ENCODE results near the gene RNFT2.
"Not testable (repeated sequence)": the region's sequence is repeated elsewhere in the genome, so short reads cannot be mapped to it uniquely, and the experiment has no call there.

The RNFT2 gene

DNA sequence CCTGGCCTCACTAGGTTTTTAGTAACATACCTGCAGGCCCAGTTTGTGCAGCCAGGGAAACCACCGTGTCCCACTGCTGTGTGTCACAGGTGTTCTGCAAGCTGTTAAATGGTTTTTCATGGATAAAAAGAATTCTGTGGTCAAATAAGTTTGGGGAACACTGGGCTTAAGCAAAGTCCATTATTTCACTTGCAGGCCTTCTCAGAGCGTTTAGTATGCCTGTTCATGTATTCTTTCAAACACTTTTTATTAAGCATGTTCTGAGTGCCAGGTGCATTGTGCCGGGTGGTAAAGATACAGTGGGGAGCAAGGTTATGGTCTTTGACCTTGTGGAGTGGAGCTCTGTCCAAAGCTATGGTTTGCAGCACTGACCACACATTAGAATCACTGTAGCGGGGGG lies 7.4 kb downstream of the RNFT2 start:
- no peak for DNase-seq

DNA sequence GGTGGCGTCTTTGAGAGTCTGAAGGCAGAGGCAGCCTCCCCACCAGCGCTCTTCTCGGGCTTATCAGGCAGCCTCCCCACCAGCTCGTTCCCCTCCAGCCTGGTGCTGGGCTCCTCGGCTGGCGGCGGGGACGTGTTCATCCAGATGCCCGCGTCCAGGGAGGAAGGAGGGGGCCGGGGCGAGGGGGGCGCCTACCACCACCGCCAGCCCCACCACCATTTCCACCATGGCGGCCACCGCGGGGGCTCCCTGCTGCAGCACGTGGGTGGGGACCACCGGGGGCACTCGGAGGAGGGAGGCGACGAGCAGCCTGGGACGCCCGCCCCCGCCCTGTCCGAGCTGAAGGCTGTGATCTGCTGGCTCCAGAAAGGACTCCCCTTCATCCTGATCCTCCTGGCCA lies 11.8 kb downstream of the RNFT2 start:
- DNase-seq, result no peak

DNA sequence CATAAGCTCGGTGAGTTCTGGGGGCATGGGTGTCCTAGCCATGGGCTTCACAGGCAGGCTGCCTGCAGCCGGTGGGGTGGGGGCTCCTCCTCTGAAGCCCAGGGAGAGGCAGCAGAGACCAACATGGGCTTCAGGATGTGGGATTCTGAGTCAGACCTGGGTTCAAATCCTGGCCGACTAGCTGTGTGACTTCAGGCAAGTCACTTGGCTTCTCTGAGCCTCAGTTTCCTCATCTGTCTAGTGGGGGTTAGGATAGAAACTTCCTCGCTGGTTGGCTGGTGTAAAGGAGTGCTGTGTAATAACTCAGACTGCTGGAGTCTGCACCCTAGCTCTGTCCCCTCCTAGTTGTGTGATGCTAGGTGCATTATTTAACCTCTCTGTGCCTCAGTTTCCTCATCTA lies 12.2 kb downstream of the RNFT2 start:
- DNase-seq, result no peak

DNA sequence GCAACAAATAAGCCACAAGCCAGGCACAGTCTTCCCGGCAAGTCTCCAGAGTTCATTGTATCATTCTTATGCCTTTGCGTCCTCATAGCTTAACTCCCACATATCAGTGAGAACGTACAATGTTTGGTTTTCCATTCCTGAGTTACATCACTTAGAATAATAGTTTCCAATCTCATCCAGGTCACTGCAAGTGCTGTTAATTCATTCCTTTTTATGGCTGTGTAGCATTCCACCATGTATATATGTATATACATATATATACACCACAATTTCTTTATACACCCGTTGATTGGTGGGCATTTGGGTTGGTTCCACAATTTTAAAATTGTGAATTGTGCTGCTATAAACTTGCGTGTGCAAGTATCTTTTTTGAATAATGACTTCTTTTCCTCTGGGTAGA lies 16.0 kb downstream of the RNFT2 start:
- DNase-seq, result not testable (repeated sequence)

DNA sequence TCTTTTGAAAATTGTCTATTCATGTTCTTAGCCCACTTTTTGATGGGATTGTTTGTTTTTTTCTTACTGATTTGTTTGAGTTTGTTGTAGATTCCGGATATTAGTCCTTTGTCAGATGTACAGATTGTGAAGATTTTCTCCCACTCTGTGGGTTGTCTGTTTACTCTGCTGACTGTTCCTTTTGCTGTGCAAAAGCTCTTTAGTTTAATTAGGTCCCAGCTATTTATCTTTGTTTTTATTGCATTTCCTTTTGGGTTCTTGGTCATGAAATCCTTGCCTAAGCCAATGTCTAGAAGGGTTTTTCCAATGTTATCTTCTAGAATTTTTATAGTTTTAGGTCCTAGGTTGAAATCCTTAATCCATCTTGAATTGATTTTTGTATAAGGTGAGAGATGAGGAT lies 16.7 kb downstream of the RNFT2 start:
- DNase-seq, result not testable (repeated sequence)

DNA sequence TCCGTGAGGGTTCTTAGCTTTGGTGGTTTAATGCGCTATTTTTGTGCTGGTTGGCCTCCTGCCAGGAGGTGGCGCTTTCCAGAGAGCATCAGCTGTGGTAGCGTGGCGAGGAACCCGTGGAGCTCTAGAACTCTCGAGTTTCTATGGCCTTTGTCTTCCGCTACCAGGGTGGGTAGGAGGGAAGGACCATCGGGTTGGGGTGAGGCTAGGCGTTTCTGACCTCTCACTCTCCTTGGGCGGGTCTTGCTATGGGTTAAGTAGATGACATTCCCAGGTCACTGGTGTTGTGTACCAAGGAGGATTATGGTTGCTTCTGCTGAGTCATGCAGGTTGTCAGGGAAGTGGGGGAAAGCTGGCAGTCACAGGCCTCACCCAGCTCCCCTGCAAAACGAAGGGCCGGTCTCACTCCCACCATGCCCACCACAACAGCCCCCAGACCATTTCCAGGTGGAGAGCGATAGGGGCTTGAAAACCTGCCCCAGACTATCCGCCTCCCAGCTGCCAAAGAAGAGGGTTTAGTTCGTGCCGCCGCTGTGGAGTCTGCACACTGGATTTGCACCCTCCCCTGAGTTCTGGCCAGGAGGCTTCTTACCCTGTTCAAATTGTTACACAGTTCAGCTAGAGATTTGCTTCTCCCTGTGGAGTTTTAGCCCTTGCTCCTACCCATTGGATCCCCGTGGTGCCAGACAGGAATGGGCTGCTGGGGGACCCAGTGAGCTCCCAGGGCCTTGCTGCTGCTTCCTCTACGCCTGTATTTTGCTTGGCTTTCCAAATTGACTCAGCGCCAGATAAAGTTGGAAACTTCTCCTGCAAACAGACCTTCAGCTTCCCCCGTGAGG lies 21.9 kb downstream of the RNFT2 start:
- DNase-seq, result peak; percentile 26 to 45

DNA sequence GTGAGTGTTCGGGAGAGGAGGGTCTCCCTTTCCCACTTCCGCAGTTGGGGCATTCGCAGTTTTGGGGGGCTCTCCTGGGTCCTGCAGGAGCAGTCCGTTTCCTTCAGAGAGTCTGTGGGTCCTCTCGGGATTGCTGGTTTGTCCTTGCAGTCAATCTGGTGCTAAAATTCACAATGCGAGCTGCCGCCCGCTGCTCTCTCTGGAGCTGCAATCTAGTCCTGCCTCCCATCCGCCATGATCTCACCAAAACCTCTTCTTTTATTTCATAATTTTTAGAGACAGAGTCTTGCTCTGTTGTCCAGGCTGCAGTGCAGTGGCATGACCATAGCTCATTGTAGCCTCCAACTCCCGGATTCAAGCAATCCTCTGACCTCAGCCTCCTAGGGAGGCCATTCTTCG lies 22.5 kb downstream of the RNFT2 start:
- no peak for DNase-seq

DNA sequence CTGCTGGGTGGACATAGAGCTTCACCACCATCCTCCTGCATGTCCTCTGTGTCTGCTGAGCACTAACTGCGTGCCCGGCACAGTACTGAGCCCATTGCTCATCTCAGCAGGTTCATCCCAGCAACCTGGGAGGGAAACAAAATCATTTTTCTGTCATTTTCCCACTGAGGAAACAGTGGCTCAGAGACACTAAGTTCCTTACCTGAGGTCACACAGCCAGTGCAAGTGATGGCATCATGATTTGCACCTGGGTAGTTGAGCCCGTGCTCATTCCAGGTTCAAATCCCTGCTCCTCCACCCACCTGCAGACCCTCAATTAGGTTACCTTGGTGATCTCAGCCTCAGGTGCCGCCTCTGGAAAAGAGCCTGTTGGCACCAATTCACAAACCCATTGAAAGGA lies 23.4 kb downstream of the RNFT2 start:
- no peak for DNase-seq

DNA sequence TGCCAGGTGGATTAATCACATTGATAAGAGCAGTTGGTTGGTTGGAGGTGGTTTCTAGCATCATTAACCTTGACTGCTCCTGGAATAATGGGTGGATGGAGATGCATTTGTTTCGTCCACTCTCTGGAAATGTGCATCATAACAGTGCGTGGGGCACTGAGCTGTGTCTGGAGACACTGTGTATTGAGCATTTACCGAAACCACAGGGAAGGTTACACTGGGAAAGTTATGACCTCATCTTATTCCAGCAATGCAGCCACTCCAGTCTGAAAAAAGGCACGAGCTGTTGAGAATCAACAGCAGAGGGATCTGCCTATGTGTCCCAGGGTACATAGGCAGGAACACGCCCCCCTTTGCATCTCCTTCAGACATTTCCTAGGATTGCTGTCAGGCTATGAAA lies 27.2 kb downstream of the RNFT2 start:
- no peak for DNase-seq

DNA sequence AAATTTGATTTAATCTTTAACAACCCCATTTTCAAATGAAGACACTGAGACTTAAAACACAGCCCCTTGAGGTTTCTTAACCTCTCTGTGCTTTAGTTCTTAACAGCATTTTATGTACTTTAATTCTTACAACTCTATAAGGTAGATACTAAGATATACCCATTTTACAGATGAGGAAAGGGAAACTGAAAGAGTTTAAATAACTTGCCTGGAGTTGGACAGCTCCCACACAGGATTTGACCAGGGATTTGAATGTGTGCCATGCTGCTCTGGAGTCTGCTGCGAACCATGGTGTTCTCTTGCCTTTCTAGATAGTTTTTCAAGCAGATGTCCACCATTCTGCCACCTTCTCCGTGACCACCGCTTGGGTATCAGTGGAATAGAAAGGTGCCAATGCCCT lies 28.2 kb downstream of the RNFT2 start:
- no peak for DNase-seq

DNA sequence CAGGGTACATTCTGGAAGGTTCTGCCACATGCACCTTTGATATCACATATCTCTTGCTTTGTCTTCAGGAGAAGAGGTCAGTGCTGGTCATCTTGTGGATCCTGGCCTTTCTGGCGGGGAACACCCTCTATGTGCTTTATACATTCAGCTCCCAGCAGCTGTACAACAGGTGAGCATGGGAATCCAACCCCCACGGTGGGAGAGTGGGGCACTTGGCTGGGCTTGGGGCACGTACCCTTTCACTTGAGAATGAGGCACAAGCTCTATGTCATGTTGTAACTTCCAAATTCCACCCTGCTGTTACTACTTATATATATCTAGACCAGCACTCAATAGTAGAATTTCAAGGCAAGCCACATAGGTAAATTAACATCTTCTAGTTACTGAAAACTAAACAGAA lies 28.6 kb downstream of the RNFT2 start:
- DNase-seq, result no peak

DNA sequence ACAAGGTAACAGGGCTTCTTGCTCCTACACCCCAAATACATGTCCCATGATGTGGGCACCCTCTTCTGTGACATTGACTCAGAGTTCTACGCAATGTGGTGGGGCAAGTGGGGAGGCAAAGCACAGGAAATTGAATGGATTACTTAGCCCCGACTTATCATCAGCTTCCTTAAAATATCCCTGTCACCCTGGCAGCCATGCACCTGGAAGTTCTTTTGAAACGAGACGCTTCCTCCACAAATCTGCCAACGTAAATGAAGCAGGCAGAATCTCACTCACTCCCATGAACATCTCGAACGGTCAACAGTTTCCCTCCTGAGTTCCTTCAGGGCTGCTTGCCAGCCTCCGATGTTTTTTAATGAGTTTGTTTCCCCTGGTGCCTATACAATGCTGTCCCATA lies 33.5 kb downstream of the RNFT2 start:
- DNase-seq, result no peak

DNA sequence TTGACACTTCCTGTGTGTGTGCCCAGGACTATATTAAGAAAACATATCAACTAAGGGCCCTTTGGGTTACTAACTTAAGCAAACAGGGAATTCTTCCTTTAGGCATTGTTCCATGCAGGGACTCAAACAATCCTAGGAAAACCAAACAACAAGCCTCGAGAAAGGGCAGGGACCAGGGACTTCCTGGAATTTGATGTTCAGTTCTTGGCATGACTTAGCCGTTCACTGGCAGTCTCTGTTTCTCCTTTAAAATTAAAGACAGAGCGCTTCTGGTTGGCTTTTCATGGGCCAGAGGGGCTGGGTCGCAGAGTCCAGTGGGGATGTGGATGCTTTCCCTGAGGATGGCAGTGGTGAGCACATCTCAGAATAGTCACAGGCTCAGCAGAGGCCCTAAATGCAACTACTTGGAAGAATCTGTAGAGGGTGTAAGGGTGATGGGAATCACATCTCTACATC lies 35.2 kb downstream of the RNFT2 start:
- no peak for DNase-seq

DNA sequence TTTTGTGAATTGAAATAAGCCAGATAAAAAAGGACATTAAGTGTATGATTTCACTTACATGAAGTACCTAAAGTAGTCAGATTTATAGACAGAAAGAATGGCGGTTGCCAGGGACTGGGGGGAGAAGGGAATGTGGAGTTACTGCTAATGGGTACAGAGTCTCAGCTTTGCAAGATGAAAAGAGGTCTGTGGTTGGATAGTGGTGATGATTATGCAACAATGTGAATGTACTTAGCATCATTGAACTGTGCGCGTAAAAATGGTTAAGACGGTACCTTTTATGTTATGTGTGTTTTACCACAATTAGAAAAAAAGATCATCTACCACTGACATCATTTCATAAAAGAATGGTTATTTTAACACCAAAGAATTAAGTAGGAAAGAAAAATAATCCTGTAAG lies 35.9 kb downstream of the RNFT2 start:
- no peak for DNase-seq

DNA sequence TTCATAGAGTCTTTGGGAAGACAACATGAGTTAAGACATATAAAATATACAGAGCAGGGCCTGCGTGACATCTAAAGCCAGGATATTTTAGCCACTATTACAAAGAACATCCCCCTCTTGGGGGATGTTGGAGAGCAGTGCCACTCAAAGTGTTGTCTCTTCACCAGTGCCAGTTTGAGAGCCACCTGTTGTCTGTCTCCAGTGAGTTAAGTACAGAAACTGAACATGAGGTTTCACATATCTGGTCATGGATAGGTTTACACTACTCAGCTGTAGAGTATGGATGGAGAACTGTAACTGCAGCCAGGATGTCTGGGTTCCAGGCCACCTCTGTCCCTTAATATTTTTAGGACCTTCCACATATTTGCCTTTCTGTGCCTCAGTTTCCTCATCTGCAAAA lies 39.1 kb downstream of the RNFT2 start:
- DNase-seq, result no peak

DNA sequence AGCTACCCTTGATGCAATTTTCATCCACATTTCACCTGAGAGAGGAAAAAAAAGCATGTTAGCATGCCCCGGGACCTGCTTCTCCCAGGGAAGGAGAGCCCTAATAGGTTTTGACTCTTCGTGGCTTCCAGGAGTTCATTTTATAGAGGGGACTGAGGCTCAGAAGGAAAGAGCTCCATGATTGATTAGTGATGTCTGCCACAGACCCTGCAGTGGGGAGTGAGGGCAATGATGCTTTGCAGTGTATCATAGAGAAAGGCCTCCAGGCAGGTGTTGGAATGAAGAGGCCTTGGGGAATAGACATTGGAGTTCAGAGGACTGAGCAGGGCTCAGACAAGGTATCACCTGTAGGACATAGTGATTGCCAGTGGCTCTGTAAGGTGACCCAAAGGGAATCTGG lies 41.5 kb downstream of the RNFT2 start:
- no peak for DNase-seq

DNA sequence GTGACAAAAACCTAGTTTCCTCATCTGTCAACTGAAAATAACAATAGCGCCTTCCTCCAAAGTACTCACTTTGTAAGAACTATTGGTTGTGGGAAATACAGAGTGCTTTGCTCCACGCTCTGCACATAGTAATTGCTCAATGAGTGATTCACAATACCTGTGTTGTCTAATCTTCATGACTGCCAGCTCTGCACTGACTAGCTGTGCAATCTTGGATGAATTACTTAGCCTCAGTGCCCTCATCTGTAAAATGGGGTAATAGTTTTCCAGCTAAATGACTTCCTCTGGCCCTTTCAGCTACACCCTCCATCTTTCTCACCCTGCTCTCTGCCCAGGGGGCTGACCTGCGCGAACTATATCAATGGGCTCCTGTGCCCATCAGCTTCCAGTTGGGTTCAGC lies 42.8 kb downstream of the RNFT2 start:
- no peak for DNase-seq

DNA sequence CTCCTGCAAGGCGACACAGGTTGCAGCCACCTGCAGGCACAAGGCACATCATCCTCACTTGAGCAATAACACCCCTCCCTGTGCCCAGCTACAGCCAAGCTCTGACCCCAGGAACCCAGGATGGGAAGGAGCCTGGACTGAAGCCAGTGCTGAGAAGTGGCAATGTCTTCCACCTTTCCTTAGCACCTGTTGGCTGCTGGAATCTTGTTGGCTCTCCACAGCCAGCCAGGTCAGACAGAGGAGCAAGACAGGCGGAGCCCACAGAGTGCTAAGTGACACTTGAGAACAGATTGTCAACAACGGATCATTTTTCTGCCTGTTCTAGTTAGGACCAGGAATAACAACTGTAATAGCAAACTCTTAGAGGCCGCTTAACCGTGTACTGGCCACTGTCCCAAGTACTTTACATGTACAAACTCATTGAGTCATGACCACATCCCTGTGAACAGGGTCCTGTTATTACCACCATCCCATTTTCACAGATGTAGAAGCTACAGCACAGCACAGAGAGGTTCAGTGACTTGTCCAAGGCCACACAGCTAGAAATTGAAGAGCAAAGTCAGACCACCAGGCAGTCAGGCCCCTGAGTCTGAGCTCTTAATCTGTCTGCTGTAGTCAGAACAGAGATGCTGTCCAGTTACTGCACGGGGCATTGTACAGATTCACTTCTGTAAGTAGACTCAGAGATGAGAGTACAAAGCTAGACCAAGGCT lies 45.6 kb downstream of the RNFT2 start:
- DNase-seq, result no peak

DNA sequence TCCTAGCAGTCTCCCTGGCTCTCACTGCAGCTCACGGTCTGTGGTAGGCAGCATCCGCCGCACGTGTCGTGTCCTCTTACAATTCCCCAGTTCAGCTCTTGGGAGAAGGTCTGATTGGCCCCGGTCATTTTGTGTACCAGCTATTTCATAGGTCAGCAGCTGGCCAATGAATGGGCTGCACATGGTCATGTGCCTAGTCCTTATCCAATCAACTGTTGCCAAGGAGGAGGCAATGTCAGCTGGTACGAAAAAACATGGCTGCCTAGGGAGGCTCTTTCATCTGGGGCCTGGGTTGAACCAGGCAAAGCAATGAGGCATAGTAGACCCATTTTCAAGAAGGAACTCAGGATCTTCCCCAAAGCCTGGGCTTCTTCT lies 46.1 kb downstream of the RNFT2 start:
- DNase-seq, result no peak

DNA sequence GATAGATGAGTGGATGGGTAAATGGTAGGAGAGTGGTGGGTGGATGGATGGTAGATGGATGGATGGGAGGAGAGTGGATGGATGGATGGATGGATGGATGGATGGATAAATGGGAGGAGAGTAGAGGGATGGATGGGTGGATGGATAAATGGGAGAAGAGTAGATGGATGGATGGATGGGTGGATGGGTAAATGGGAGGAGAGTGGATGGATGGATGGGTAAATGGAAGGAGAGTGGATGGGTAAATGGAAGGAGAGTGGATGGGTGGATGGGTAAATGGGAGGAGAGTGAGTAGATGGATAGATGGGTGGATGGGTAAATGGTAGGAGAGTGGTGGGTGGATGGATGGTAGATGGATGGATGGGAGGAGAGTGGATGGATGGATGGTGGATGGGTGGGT lies 51.4 kb downstream of the RNFT2 start:
- not testable (repeated sequence) for DNase-seq

DNA sequence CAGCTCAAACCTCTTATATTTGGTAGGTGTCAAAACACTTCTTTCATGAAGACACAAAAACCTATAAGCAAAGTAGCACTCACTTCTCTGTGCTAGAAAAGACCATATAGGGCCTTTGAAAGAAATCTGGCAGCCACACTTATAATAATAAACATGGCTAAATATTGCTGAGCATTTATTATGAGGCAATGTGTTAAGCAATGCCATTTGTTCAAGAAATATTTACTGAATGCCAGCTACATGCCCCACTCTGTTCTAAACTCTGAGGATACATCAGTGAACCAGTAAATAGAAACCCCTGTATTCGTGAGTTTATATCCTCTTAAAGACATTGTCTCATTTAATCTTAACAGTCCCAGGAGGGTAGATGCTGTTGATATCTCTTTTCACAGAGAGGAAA lies 52.0 kb downstream of the RNFT2 start:
- DNase-seq, result no peak

DNA sequence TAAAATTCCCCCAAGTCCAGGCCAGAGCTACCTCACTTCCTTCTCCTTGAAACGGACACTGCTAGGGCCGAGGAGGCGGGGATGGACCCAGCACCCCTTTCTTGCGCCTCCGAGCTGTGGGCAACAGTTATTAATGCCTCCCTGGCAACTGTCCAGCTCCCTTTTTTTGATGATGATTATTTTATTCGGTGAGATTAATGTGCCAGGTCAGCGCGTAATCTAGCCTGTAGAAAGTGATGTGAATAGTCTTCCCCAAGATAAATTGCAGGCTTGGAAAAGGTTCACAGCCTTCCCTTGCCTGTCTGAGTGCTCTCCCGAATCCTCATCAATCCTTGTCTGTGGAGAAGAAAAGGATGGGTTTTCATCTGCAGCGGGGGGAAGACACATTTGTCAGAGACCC lies 54.3 kb downstream of the RNFT2 start:
- DNase-seq, result no peak

DNA sequence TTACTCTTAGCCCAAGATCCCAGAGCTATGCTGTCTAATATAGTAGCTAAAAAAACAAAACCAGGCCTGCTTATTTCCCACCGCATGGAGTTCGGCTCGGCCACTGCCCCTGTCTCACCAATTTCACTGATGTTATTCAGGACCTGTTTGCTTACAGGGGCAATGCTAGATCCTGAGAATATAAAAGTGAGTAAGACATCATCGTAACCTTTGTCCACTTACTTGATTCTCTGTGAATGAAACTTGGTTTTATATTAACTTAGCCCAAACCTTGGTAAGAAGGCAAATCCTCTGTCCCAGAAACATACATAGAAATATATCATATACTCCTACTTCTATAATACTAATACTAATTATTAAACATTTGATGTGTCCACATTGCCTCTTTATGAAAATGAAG lies 56.6 kb downstream of the RNFT2 start:
- DNase-seq, result no peak

DNA sequence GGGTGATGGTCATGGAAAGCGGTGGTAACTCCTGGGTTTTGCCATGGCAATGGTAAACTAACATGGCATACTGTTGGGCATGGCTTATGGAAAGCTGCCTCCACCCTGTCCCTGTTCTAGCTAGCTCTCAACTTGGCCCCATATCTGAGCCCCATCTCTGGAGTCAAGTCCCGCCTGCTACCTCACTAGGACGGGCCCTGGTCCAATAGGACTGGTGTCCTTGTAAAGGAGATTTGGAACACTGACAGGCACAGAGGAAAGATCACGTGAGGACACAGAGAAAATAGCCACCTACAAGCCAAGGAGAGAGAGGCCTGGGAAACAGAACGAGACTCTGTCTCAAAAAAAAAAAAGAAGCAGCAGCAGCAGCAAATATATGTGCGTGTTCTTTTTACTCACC lies 59.8 kb downstream of the RNFT2 start:
- no peak for DNase-seq

DNA sequence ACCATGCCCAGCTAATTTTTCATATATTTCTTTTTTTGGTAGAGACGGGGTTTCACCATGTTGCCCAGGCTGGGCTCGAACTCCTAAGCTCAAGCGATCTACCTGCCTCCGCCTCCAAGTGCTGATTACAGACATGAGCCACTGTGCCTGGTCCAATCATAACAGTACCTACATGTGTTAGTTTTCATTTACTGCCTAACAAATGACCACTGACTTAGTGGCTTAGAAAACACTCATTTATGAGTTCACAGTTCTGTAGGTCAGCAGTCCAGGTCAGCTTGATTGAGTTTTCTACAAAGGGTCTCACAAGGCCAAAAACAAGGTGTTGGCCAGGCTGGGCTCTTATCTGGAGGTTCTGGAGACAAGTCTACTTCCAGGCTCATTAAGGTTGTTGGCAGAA lies 60.6 kb downstream of the RNFT2 start:
- no peak for DNase-seq

Data from stimulated activated CD4-positive, alpha-beta T cell treated with anti-CD3 and anti-CD28 coated beads, Interleukin-2, amount 100 ng/mL, for 24 hours (primary cell).